Measurements from ENCODE around the gene RAI1.

RAI1 gene

DNA sequence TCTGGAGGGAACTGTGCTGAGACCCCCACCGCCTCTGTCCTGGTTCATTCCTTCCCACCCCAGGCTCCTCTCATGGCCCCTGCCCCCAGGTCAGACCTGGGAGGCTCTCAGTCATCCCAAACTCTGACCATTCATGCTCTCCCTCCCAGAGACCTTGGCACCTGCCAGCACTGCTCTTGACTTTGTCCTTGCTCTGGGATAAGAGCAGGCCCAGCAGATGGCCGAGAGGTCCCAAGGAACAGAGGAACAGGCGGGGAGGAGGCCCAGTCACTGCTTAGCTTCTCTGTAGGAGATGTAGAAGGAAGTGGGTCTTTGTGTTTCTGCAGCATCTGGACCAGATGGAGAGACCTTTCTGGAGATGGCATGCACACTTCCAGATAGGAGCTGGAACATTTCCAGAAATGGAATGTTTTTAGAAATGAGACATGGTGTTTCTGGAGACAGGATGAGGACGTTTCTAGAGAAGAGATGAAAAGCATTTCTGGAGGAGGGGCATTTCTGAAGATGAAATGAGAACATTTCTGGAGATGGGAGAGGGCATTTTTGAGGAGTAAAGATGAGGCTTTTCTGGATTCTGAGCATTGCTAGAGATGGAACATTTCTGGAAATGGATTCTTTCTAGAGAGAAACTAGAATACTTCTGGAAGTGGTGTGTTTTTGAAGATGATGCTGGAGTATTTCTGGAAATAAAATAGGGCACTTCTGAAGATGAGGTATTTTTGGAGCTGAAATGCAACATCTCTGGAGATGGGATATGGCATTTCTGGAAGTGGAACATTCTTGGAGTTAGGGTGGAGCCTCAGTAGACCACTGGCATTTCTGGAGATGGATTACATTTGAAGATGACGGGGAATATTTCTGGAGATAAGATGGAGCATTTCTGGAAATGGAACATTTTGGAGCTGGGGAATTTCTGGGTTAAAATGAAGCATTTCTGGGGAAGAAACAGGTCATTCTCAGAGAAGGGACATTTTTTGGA is 55.2 kb downstream of the RAI1 start:
- no peak for DNase-seq

DNA sequence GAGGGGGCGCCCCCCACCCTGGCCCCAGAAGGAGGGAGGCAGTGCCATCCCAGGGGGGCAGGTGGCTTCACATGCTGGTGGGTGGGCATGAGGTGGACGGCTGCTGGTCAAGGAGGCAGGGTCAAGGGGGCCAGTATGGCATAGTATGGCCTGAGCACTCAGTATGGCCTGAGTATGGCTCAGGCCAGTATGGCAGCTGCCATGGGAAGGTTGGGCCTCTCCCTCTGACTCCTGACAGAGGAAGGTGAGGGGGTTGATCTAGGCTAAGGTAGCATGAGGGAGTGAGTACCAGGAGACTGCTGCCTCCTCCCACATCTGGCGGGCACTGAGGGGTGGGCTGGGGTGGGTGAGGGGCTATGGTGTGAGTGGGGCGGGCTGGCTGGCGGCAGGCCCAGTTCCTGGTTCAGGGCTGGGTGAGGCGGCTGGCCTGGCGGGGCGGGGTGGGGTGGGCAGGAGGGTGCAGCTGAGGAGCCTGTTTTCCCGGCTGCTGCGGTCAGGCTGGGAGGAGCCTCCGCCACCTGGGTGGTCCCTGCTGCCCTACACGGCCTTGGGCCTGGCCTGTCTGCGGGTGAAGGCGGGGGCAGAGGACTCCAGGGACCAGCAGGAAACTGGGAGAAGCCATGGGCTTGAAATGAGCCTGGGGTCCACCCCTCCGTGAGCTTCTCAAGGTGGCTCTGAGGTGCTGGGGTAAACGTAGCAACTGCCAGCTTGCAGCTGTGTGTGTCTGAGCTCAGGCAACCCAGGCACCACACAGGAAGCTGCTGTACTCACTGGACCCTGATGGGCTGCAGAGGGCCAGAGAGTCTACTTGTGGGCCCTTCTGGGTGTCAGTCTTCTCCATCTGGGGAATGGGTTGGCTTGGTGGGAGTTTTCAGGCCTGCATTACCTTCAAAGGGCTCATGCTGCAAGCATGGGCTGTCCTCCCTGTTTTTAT is 57.0 kb downstream of the RAI1 start:
- DNase-seq: peak; percentile 77

GRCh38 chr17:17738901-17739300 is 57.6 kb downstream of the RAI1 start:
- DNase-seq: no peak

- DNase-seq: no peak
Observed at GRCh38 chr17:17739388-17740066, 58.3 kb downstream of the RAI1 start.

DNA sequence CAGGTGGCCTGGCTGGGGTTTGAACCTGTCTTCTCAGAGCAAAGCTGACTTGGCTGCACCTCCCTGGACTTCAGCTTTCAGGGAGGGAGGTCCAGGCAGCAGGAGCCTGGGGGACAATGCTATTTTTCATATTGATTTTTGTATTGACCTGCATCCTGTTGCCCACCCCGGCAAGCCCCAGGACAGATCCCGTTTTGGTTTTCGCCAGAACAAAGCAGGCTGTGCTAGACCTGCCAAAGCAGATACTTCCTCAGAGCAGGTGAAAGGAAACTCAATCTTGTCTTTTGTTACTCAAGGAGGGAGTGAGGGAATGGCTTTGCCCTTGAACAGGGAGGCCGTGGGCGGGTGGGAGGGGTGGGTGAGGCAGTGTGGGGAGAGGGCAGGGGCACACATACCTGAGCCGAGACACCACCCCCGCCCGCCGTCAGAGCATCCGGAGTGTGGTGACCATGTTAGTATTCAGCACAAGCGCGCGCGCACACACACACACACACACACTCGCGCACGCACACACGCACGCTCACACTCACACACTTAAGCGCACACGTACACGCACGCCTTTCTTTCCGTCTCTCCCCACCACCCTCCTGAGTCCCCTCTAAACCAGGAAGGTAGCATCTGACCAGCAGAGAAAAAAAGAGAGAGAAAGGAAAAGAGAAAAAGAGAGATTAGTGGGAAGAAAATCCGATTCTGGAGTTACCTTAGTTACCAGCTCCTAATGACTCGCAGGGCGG is 59.5 kb downstream of the RAI1 start:
- no peak for DNase-seq

GRCh38 chr17:17741349-17742023 is 60.2 kb downstream of the RAI1 start:
- DNase-seq: peak; percentile 70

- DNase-seq: no peak
Observed at GRCh38 chr17:17742133-17742621, 60.9 kb downstream of the RAI1 start.

GRCh38 chr17:17742688-17743390 is 61.6 kb downstream of the RAI1 start:
- no peak for DNase-seq

GRCh38 chr17:17743391-17744112 is 62.3 kb downstream of the RAI1 start:
- no peak for DNase-seq

DNA sequence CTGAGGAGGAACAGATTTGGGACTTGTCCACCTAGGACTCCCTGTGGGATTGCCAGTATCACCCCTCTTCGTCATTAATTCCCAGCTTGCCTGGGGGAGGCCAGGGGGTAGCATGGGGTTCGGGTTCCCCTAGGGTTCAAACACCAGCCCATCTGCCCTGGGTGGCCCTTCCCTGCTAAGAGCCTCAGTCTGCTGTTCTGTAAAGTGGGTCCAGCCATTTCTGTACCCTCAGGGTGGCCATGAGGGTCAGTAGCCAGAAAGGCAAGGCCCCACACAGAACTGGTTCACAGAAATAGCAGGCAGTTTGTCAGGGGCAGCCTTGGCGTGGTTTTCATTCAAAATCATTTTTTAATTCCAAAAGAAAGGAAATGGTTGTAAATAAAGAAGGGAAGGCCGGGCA is 62.9 kb downstream of the RAI1 start:
- DNase-seq: no peak

DNA sequence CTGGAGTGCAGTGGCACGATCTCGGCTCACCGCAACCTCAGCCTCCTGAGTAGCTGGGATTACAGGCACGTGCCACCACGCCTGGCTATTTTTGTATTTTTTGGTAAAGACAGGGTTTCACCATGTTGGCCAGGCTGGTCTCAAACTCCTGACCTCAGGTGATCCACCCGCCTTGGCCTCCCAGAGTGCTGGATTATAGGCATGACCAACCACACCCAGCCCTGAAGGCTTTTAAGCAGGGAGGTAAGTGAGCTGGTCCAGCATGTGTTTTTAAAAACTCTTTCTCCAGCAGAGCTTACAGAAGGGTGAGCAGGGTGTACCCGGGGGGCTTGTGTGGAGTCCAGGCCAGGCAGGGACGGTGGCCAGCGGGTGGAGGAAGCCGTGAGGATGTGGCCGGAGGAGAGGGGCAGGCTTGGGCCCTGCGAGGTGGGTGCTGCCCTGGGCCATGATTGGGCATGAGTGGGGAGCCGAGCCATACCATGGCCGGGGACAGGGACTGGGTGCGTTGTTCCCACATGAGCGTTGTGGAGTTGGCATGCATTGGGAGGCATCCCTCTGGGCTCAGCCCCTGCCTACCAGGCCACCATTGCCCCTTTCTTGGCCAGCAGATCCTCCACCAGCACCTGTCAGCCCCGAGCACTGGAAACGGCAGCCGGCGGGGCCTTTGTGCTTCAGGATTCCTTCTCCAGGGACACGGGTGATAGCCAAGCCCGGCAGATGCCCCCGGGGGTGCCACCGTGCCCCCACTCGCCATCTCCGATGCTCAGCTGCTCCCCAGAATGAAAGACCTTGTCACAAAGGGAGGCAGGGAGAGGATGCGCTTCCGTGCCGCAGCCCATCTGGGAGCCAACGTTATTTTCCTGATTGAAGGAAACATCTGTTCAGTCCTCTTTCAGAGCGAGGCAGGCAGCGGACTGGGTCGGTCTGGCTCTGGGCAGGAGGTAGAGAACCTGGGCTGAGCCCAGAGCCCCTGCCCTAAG is 64.5 kb downstream of the RAI1 start:
- no peak for DNase-seq

DNA sequence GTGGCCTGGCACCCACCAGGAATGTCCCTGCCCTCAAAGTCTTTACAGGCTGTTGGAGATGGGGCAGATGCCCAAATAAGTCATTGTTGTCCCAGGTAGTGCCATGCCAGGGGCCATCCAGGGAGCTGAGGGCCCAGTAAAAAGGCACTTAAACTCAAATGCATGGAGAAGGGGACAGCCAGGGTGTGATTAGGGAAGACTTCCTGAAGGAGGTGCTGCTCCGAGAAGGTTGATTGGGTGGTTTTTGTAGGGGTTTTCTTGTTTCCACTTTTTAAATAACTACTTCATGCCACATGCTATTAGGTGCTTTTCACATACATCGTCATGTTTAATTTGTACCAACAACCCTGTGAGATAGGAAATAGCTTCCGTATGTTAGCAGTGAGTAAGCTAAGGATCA is 66.9 kb downstream of the RAI1 start:
- no peak for DNase-seq

DNA sequence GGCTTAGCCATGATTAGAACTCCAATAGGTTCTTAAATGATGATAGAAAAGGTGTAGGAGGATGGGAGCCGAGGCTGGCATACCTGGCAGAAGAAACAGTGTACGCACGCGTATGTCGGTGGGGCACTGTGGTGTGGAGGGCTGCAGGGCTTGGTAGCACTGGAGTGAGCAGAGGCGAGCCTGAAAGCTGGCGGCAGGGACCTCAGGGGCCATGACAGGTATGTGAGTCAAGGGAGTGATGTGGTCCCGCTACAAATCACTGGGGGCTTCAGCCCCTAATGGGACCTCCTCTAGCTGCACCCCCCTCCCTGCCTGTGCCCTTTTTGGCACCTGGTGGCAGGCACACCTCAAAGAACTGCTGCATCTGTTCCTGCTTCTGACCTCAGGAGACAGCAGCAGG is 67.3 kb downstream of the RAI1 start:
- no peak for DNase-seq

- DNase-seq: no peak
Observed at GRCh38 chr17:17749025-17749772, 67.9 kb downstream of the RAI1 start.

DNA sequence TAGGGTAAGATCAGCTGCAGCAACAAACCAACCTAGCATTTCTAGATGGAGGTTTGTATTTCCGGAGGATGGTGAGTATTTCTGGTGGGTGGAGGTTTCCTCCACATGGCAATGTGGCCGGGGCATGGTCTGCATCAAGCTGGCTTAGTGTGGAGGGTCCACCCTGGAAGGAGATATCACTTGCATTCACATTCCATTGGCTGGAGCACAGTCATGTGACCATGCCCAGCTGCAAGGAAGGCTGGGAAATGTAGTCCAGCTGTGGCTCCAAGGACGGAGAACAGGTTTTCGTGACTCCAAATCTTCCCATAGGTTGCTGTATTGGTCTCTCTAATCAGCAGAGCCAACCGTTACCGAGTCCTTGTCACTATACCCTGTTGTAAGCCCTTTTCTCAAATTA is 68.7 kb downstream of the RAI1 start:
- peak; percentile 71 for DNase-seq

GRCh38 chr17:17750881-17751280 is 69.6 kb downstream of the RAI1 start:
- no peak for DNase-seq

GRCh38 chr17:17751489-17752088 is 70.3 kb downstream of the RAI1 start:
- no peak for DNase-seq

All from left hindlimb (tissue), 1 donor.